Urinary bladder (tissue), 4 donors: Measurements from ENCODE around the gene C1QTNF12. TPM values are rescaled to one million over a fixed set of nuclear protein-coding genes. Genes with fewer than 3 reads are reported as not detected.

Source experiments
- DNase-seq: peaks from one replicate; pipeline ENCODE4 v3.0.0-alpha.2; 2015; ENCODE audit errors: extremely low spot score
- H3K27ac ChIP-seq: one replicate; pipeline ENCODE4 v1.5.1; 2013; ENCODE audit warnings: low read depth, mild to moderate bottlenecking, moderate library complexity
- H3K36me3 ChIP-seq: one replicate; pipeline ENCODE4 v1.6.1; 2013; ENCODE audit warnings: mild to moderate bottlenecking, moderate library complexity; ENCODE audit not compliant: insufficient read depth
- H3K4me1 ChIP-seq: one replicate; pipeline ENCODE4 v1.6.1; 2013; ENCODE audit warnings: mild to moderate bottlenecking, moderate library complexity; ENCODE audit not compliant: insufficient read depth
- H3K4me3 ChIP-seq: one replicate; pipeline ENCODE4 v1.5.1; 2013; ENCODE audit warnings: low read depth, low read length
- WGBS: extraction: QIAGEN DNeasy Blood & Tissue Kit; methylation state at CpG from one replicate; pipeline ENCODE4 v1.1.7; 2013; 5-methylcytosine and 5-hydroxymethylcytosine counted together
- polyA plus RNA-seq: library from polyadenylated mRNA; stranded (reverse); fragments of 200-250 nt; gene quantifications from one replicate; pipeline ENCODE4 v1.2.3, GENCODE V29; 2013
- total RNA-seq: library from RNA; depleted of rRNA; stranded (reverse); fragments of >200 nt; gene quantifications from one replicate; pipeline ENCODE4 v1.2.3, GENCODE V29; 2014
- donor health status: healthy with polysubstance abuse.
- donor health status: healthy.

C1QTNF12 gene
- total and polyA plus RNA-seq, 2 donors = 0.53 to 0.99 TPM

- WGBS = 31% methylated on average over 45 of the region's 45 CpGs
- H3K4me3 ChIP-seq = no peak overlapping the region
- no peak overlapping the region for H3K27ac ChIP-seq
- no peaks in the 10 kb centered on the region for H3K36me3 ChIP-seq
- H3K4me1 ChIP-seq = no peaks in the 10 kb centered on the region
- DNase-seq = no peak
These were observed 525 bp downstream of the C1QTNF12 start for GRCh38 chr1:1245817-1246576.

- no peak overlapping the region for H3K4me3 ChIP-seq
- H3K27ac ChIP-seq = no peak overlapping the region
- H3K4me1 ChIP-seq = no peaks in the 10 kb centered on the region
- H3K36me3 ChIP-seq = no peaks in the 10 kb centered on the region
- DNase-seq = no peak
- 71% methylated on average over 23 of the region's 23 CpGs for WGBS
These were observed 1.2 kb downstream of the C1QTNF12 start for GRCh38 chr1:1245178-1245816.

GRCh38 chr1:1244192-1244811 is 2.2 kb downstream of the C1QTNF12 start:
- 66% methylated on average over 30 of the region's 30 CpGs for WGBS
- Histone ChIP-seq H3K36me3 (no peaks in the 10 kb centered on the region), H3K4me3 (no peak overlapping the region), H3K27ac (no peak overlapping the region), H3K4me1 (no peaks in the 10 kb centered on the region)
- DNase-seq = no peak

GRCh38 chr1:1243807-1244191 is 2.7 kb downstream of the C1QTNF12 start:
- WGBS = 43% methylated on average over 23 of the region's 23 CpGs
- H3K36me3 ChIP-seq = no peaks in the 10 kb centered on the region
- no peak overlapping the region for H3K4me3 ChIP-seq
- H3K27ac ChIP-seq = no peak overlapping the region
- DNase-seq = no peak
- no peaks in the 10 kb centered on the region for H3K4me1 ChIP-seq

GRCh38 chr1:1243266-1243660 is 3.3 kb downstream of the C1QTNF12 start:
- 90% methylated on average over 23 of the region's 23 CpGs for WGBS

GRCh38 chr1:1242461-1243265 is 3.9 kb downstream of the C1QTNF12 start:
- Histone ChIP-seq H3K36me3 (no peaks in the 10 kb centered on the region), H3K27ac (no peak overlapping the region), H3K4me3 (no peak overlapping the region), H3K4me1 (no peaks in the 10 kb centered on the region)
- 87% methylated on average over 41 of the region's 41 CpGs for WGBS
- DNase-seq = no peak

More at GRCh38 chr1:1243266-1243660, 3.3 kb downstream of the C1QTNF12 start:
- H3K4me3 ChIP-seq = no peak overlapping the region
- DNase-seq = no peak
- no peaks in the 10 kb centered on the region for H3K36me3 ChIP-seq
- H3K27ac ChIP-seq = no peak overlapping the region
- H3K4me1 ChIP-seq = no peaks in the 10 kb centered on the region

GRCh38 chr1:1241588-1242219 is 4.8 kb downstream of the C1QTNF12 start:
- Histone ChIP-seq H3K36me3 (no peaks in the 10 kb centered on the region), H3K4me3 (no peak overlapping the region), H3K27ac (no peak overlapping the region), H3K4me1 (no peaks in the 10 kb centered on the region)
- DNase-seq = no peak
- 88% methylated on average over 26 of the region's 26 CpGs for WGBS

- WGBS = 53% methylated on average over 23 of the region's 23 CpGs
- H3K36me3 ChIP-seq = no peaks in the 10 kb centered on the region
- no peak for DNase-seq
- H3K4me1 ChIP-seq = no peaks in the 10 kb centered on the region
- no peak overlapping the region for H3K4me3 ChIP-seq
- H3K27ac ChIP-seq = no peak overlapping the region
These were observed 5.5 kb downstream of the C1QTNF12 start for GRCh38 chr1:1240822-1241587.

- DNase-seq = no peak
- H3K36me3 ChIP-seq = no peaks in the 10 kb centered on the region
- H3K27ac ChIP-seq = no peak overlapping the region
- WGBS = 57% methylated on average over 11 of the region's 11 CpGs
- H3K4me1 ChIP-seq = no peaks in the 10 kb centered on the region
- H3K4me3 ChIP-seq = no peak overlapping the region
These were observed 6.2 kb downstream of the C1QTNF12 start for GRCh38 chr1:1240348-1240732.

- H3K36me3 ChIP-seq = no peaks in the 10 kb centered on the region
- no peak overlapping the region for H3K27ac ChIP-seq
- no peak overlapping the region for H3K4me3 ChIP-seq
- WGBS = 32% methylated on average over 30 of the region's 30 CpGs
- no peaks in the 10 kb centered on the region for H3K4me1 ChIP-seq
- DNase-seq = no peak
These were observed 6.7 kb downstream of the C1QTNF12 start for GRCh38 chr1:1239614-1240347.

GRCh38 chr1:1239227-1239613 is 7.3 kb downstream of the C1QTNF12 start:
- H3K4me3 ChIP-seq = no peak overlapping the region
- no peaks in the 10 kb centered on the region for H3K4me1 ChIP-seq
- H3K27ac ChIP-seq = no peak overlapping the region
- 54% methylated on average over 15 of the region's 15 CpGs for WGBS
- DNase-seq = no peak
- no peaks in the 10 kb centered on the region for H3K36me3 ChIP-seq

GRCh38 chr1:1238702-1239178 is 7.8 kb downstream of the C1QTNF12 start:
- Histone ChIP-seq H3K4me1 (no peaks in the 10 kb centered on the region), H3K4me3 (no peak overlapping the region), H3K27ac (no peak overlapping the region), H3K36me3 (no peaks in the 10 kb centered on the region)
- DNase-seq = no peak
- WGBS = 65% methylated on average over 19 of the region's 19 CpGs
